Measurements from ENCODE around the gene MYLK4.

MYLK4 gene

DNA sequence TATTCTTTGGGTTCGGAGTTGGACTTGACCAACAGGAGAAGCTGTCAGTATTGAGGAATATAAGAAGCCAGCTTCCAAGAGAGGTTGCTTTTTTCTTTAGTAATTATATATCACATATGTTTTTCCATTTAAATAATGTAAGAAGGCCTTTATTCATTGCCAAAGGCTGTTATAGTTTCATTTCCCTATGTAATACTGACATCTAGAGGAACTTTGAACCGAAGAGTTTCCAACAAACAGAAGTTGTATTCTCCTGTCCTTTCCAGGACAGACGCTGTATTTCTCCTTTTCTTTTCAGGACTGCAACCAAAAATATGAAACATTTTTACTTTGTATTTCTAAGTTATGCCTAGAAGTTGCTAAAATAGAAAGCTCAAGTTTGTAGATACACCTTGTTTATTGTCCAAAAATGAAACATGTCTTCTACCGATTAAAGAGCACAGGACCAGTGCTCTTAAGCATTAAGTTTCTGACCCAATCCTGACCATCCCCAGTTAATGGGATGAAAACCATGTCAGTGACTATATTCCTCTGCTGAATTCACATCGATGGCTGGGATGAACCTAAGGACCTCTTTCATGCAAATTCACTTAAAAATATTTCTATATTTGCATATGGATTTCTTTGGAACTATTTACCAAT is 55.1 kb downstream of the MYLK4 start:
- DNase-seq (ENCODE audit: low read depth): no peak

DNA sequence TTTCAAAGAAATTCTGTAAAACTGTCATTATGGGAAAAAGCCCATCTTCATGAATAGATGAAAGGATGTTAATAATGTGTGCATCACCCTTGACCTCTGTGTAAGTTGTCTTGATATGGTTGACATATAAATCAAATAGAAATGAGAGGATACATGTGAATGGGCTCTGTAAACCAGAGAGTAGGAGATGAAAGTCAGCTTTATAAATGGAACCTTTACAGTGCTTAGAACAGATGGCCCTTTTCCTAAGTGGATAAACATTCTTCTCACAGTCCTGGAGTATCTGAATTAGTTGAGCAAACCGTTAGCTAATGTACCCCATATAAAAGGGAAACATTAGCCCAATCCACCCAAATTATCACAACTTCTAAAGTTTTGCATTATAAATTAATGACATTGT is 57.5 kb downstream of the MYLK4 start:
- DNase-seq (ENCODE audit: low read depth): no peak

DNA sequence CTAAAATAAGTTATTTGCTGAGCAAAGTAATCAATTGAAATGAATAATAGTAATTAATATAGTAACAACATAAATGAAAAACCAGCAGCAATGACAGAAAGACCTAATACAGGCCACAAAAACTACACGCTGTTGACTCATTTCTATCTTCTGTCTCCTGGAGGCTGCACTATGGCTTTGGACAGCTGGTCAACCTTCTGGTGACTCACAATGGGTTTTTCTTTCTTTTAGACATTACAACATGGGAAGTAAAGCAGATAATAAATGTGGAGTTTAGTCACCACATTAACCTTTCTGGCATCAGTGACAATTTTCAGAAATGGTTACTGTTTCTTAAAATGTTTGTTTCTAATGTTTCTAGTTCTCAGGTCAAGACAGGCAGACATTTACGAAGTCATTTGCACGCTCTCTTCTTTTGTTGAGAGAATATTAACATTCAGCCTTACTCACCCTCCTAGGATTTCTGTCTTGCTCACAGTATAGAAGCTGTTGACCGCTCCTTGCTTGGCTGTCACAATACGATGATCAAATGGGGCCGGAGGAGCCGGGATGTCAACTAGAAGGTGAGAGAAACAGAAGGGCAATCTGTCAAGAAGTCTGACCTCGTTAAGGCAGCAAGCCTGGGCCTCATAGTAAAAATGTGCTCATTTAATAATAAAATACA is 62.2 kb downstream of the MYLK4 start:
- DNase-seq (ENCODE audit: low read depth): no peak

DNA sequence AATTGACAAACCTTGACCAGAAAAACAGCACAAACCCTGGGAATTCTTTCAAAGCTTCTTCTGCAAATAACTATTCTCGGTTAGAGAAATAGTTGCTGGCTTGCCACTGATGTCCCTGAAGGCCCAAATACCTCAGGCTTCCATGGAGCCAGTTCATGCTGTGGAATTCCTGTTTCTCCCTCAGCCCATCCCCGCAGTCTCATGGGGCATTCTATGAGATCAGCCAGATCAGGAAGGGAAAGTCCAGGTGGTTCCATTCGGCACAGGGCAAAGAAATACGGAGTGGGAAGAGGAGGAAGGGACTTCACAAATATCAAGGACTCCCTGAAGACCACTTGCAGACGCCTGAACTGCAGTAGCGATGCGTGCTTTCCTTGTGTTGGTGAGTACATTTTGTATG is 63.3 kb downstream of the MYLK4 start:
- no peak for DNase-seq (ENCODE audit: low read depth)

DNA sequence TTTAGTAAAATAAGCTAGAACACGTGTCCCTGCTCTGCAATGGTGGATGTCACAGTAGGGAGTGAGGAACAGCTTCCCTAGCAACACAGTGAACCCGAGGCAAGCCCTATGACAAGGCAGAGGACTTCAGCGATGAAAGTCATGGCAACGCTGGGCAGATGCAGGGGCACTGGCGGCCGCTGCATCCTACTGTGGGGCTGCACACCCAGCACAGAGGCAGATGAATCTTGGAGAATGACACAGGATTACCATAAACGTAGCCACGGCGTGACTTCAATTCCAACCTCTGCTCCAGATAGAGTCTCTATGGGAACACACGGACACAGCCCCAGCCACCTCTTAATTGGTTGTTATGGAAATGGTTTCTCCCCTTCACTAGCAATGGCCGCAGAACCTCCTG is 64.2 kb downstream of the MYLK4 start:
- no peak for DNase-seq (ENCODE audit: low read depth)

DNA sequence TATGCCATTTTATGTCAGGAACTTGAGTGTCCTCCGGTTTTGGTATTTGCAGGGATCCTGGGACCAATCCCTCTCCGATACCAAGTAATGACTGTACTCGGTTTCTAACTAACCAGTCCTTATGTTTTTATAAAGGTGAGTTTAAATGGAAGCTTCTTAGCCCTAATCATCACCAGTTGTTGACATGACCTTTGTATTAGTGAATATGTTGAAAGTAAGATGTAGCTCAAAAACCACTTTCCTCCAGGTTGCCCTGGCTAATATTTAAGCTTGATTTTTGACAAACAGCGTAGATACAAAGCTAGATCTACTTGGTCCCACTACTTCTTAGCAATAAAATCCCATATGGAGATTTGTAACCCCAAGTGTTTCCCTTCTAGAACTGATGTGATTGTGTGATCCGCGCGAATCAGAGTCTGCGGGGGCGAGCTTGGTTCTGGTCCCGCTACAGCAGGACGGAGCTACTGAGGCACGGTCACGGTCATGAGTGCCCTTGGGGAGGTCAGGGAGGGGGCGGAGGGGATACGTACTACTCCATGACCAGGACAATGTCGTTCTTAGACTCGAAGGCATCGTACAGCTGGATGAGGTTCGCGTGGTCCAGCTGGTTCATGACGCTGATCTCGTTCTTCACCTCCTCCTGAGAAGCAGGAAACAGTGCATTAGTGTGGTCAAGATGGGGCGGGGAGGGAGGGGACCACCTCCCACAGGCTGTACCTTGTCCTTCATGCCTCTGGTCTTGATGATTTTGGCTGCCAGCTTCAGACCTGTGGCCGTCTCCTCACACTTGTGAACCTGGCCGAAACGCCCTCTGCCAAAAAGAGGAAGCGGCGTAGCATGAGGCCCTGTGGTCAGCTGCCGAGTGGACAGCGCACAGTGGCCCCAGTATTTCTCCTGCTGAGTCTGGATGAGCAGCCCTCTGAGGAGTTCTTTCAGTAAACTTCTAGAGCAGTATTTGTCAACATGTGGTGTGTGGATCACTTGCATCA is 65.7 kb downstream of the MYLK4 start:
- no peak for DNase-seq (ENCODE audit: low read depth)

DNA sequence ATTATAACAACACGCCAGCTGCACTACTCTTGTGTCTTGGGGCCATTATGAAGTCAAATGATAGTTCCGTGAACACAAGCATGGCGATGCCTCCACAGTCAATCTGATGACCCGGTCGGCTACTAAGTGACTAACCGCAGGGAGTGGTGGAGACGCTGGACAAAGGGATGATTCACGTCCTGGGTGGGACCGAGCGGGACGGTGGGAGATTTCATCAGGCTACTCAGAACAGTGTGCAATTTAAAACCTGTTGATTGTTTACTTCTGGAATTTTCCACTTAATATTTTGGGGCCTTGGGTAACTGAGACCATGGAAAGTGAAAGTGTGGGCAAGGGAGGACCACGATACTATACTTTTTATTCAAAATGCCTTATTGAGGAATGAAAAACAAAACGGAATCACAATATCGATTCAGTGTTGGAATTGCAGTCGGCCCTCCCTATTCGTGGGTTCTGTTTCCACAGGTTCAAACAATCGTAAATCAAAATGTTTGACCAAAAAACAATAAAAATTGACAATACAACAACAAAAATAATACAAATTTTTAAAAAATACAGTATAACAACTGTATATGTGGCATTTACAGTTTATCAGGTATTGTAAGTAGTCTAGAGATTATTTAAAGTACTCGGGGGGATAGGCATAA is 66.5 kb downstream of the MYLK4 start:
- no peak for DNase-seq (ENCODE audit: low read depth)

DNA sequence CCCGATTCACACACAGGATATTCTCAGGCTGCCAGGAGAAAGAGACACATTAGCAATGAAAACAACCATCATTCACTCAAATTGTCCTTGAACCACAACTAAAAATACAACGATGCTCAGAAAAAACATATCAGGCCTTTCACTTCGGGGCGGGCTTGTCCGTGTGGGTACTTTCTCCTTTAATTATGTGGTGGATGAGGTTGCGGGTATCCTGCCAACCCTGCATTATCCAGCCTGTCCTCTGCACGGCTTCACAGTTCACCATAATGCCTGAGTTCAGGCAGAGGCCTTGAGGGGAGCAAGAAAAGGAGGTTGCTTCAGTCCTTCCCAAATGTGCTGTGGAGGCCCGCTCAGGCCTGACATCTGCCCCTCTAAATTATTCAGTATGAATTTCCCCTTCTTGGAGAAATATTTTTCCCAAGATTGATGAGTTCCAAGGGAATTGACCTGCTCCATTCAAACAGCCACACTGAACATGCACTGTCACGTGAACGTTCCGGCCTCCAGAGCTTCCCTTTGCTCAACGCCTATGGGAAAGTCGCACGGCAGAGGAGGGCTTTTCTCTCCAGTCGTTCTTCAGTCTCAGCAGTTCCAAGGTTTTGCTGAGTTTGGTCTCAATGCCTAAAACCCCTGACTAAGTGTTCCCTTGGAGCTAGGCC is 70.3 kb downstream of the MYLK4 start:
- DNase-seq (ENCODE audit: low read depth): no peak

DNA sequence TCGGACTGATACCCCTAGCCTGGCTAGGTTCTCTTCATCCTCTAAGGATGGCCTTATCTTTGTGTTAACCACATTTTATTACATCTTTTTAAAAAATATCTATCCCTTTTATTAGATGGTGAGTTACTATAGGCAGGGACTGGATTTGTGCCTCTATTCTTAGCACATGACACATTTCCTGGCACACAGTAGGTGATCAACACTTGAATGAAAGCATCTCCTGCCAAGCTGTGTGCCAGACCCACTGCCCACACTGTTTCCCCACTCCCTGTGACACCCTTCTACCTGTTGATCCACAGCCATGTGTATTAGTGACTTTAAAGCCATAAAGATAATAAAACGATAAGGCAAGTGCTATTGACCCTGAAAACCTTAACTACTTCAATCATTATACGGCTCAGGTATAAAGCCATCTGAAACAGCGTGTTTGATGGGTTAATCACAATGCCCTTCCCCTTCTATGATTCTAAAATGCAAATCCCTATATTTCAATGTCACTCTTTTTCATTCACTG is 73.6 kb downstream of the MYLK4 start:
- DNase-seq (ENCODE audit: low read depth): no peak

DNA sequence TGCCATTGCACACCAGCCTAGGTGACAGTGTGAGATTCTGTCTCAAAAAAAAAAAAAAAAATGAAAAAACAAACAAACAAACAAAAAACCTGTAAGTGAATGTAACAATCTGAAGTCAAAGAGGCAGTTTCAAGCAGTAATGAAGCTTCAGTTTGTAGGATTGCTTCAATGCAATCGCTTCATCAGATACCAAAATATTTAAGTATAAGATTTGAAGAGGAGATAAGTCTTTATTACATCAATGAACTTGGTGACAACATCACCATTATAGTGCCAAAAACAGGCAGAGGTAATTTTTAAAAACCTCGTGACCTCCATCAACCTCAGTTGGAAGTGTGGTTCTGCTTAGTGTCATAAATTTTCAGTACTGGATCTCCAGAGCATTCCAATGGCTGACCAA is 74.7 kb downstream of the MYLK4 start:
- no peak for DNase-seq (ENCODE audit: low read depth)

DNA sequence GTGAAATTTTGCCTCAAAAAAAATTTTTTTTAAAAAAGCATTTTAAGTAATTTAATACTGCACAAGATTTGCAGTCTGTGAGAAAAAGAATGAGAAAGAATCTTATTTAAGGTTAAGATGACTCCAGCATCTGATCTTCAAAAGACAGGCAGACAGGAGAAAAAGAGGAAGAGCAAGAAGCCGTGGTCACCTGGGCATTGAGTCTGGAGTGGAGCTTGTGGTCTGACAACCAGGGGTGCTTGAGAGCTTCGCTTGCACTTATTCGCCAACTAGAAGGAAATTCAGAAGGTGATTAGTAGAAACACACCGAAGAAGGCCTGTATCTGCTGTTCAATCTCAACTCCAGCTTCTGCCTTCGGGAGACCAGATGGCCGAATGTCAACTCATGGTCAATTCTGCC is 75.9 kb downstream of the MYLK4 start:
- DNase-seq (ENCODE audit: low read depth): no peak

DNA sequence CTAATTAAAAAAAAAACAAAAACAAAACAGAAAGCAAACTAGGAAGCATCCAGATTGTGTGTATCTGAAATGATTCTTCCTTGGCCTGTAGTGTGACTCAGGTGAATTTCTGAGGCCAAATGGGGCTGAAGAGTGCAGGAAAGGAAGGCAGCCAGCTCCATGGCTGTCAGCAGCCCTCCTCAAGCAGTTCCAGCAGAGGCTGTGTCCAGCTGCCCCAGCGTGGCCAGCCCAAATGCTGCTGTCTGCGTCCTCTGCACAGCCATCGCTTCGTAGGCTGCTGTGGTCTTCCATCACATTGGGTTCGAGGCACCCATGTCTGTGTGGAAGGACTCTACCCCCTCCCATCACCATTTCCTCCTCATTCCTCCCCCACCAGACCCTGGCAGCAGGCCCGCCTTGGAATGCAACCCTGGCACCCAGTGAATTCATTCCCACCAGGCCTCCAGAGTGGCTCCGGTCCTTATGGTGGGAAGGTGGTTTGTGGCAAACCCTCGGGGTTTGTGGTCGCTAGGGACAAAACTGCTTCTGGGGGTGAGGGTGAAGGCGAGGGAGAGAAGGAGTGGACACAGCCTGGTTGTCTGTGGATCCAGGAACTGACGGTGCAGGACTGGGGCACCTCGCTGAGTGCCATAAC is 81.5 kb downstream of the MYLK4 start:
- DNase-seq (ENCODE audit: low read depth): no peak

DNA sequence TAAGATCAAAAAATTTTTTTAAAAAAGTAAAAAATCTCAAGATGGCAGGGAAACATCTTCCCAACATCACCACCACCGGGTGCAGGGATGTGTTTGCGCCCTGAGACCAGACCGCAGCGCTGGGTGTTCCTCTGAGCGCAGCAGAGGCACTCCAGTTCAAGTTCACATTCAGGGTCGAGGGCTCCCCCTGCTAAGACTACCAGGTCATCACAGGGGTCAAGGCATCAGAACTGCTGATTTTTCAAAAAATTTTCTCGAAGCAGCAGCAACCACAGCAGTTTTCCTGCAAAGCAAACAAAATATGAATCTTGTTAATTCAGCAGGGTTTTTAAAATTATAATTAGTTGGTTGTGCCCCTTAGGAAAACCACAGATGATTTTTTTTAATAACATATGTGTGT is 83.1 kb downstream of the MYLK4 start:
- no peak for DNase-seq (ENCODE audit: low read depth)

DNA sequence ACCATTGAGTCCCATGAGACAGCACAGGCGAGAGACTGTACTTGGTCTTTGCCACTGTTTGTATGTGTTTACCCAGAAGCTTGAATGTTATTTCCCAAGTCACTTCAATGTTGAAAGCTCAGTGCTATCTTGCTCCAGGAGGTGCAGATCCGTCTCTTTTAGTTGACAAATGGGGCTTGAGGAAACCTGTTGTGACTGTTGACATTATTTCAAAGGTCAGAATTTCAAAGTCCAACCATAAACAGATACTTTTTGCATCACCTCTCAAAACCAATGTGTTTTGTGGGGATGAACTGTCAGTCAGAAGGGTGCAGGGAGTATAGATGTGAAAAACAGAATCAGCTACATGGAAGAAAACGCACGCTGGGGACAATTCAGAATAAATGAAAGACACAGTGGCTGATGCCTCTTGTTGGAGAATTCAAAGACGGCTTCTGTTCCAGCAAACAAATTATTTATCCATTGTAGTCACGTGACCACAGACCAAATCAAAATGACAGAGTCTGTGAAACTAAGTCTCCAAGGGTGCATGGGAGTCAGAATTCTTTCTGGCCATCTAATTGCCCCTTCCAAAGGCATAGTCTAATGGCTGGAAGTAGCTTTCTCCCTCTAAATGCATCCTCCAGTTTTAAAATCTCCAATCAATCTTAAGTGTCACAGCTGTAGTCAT is 83.7 kb downstream of the MYLK4 start:
- DNase-seq (ENCODE audit: low read depth): no peak

DNA sequence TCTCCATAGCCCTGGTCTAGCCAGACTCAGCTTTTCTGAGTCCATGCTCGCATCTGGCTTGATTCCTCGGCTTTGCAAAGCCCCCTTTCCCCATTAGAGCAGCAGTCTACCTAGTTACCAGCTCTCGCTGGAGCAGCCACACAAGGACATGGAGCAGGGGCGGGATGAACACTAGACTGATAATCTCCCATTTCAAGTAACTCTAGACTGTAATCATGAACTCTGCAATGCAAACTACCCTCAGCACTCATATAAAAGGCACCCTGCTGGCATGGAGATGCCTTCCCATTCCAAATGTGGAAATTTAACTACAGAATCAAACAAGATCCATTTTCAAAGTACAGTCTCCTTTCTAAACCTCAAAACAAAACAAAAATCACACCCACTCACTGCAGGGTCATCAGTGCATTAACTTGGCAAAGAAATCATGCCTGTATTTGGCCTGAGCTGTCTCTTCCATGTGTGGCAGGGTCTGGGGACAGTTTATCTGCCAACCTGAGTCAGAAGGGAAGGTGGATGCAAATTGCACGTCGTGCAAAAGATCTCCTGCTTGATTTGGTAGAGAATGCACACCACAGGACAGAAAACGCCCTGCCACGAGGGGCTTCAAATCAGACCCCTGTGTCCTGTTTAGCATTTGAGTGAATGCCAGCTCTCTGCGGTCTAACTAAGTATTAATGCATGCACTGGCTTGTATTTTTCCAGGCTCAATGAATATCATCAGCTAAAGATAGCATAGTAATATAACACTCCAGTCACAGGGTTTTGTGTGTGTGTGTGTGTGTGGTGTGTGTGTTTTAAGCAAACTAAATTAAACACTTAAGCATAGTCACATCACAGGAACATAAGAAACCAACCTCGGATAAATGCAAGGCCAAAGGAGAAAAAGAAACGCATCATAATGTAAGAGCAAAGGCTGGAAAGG is 85.3 kb downstream of the MYLK4 start:
- DNase-seq (ENCODE audit: low read depth): no peak

DNA sequence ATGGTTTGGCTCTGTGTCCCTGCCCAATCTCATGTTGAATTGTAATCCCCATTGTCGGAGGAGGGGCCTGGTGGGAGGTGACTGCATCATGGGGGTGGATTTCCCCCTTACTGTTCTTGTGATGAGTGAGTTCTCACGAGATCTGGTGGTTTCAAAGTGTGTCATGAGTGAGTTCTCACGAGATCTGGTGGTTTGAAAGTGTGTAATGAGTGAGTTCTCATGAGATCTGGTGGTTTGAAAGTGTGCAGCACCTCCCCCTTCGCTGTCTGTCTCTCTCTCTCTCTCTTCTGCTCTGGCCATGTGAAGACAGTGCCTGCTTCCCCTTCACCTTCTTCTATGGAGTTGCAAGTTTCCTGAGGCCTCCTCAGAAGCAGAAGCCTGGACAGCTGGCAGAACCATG is 87.6 kb downstream of the MYLK4 start:
- no peak for DNase-seq (ENCODE audit: low read depth)

DNA sequence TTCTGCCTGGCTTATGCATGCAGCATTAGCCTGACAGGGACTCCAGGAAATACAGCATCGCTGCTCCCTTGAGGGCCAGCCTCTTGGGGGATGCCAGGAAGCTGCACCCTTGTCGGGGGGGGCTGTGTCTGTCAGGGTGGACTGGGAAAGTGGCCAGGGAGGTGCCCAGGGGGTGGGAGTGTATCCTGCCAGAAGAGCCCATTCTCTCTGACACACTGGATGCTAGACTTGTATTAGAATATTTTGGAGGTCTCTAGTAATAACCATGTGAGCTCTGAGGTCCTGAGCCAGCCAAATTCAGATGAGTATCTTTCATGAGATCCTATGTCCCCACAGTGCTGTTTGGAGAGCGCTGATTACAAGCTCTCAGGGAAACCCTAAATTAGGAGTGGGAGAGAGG is 89.1 kb downstream of the MYLK4 start:
- no peak for DNase-seq (ENCODE audit: low read depth)

DNA sequence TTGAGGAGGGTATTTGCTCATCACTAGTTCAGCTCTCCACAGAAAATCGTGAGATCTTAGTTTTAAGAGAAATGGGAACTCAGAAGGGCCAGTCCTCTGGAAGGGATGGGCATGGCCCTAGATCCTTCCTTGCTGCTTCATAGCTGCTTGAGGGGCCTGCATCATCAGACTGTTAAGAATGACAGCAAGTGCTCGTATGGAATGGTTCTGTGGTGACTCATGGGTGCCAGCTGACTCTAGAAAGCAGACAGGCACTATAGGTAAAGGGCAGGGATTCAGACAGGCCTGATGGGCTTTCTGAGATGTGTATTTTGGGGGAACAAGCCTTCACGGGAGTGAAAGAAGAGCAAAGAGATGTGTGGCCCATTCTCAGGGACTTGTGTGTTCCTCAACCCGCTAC is 90.8 kb downstream of the MYLK4 start:
- DNase-seq (ENCODE audit: low read depth): no peak

DNA sequence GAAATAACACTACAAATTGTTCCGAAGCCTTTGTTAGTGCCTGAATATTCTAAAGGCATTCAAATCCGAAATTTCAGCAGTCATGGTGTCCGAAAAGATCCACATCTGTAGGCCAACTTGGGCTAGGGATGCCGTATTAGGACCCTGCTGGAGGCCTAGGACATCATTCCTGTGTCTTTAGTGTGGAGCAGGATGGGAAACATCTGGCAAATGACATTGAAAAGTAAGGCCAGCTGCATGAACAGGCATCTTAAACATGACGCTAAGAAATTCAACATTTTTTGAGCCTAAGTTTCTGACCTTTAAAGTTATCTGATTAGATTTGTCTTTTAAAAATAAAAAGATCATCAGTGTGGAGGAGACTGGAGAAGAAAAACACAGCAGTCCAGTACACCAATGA is 91.3 kb downstream of the MYLK4 start:
- no peak for DNase-seq (ENCODE audit: low read depth)

DNA sequence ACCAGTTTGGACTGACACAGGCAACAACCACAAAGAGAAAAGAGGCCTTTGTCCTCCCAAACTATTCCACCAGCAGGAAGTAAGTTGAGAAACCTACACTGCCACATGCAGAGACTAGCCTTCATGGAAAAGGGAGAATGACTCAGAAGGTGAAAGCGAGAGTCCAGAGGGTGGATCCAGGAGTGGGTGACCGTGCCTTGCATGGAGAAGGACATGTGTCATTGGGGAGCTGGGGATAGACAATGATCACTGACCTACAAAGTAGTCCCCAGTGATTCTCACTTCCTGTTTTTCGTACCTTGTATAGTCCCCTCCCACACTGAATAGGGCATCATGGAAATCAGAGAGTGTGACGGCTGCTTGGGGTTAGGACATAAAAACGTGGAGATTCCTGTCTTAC is 91.9 kb downstream of the MYLK4 start:
- no peak for DNase-seq (ENCODE audit: low read depth)

Data from stimulated activated CD8-positive, alpha-beta memory T cell treated with anti-CD3 and anti-CD28 coated beads, Interleukin-15, amount 100 ng/mL, for 24 hours (primary cell).